ENCODE results near the gene SLCO1C1. TPM values are rescaled to one million over a fixed set of nuclear protein-coding genes. Genes with fewer than 3 reads are reported as not detected.
"Not testable (repeated sequence)": the region's sequence is repeated elsewhere in the genome, so short reads cannot be mapped to it uniquely, and the experiment has no call there.

SLCO1C1 gene
- polyA plus RNA-seq, 3 donors, result 0.36 to 0.97 (median 0.61) TPM

- not testable (repeated sequence) for DNase-seq (ENCODE audit: extremely low read depth in 1 of 11, low read depth in 9 of 11, low spot score in 4 of 11)
These were observed 84.8 kb downstream of the SLCO1C1 start for GRCh38 chr12:20779971-20780370.

DNA sequence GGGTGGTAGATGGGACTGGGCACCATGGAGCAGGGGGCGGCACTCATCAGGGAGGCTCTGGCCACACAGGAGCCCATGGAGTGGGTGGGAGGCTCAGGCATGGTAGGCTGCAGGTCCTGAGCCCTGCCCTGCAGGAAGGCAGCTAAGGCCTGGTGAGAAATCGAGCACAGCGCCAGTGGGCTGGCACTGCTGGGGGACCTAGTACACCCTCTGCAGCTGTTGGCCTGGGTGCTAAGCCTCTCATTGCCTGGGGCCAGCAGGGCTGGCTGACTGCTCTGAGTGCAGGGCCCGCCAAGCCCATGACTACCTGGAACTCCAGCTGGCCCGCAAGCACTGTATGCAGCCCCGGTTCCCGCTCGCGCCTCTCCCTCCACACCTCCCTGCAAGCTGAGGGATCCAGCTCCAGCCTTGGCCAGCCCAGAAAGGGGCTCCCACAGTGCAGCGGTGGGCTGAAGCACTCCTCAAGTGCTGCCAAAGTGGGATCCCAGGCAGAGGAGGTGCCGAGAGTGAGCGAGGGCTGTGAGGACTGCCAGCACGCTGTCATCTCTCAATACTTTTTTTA lies 88.7 kb downstream of the SLCO1C1 start:
- DNase-seq (ENCODE audit: extremely low read depth in 1 of 11, low read depth in 9 of 11, low spot score in 4 of 11), result not testable (repeated sequence)

DNA sequence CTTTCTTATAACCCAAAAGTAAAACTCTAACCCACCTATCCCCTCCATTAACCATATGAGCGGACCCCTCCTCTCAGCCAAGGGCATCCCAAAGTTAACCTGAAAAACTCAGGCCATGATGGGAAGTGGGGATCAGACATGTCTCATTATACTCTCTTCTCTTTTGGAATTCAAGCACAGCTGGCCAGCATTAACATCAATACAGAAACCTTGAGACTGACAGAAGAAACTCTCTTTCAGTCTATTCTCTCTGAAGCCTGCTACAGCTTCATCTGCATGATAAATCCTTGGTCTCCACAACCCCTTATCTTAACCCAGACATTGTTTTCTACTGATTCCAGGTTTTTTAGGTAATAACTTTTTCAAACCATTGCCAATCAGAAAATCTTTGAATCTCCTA lies 97.8 kb downstream of the SLCO1C1 start:
- no peak for DNase-seq (ENCODE audit: extremely low read depth in 1 of 11, low read depth in 9 of 11, low spot score in 4 of 11)

- DNase-seq (ENCODE audit: extremely low read depth in 1 of 11, low read depth in 9 of 11, low spot score in 4 of 11), result peak in 7 of 11 donors; percentile 3 to 23 (median 11)
These were observed 103.4 kb downstream of the SLCO1C1 start for GRCh38 chr12:20798554-20798953.

DNA sequence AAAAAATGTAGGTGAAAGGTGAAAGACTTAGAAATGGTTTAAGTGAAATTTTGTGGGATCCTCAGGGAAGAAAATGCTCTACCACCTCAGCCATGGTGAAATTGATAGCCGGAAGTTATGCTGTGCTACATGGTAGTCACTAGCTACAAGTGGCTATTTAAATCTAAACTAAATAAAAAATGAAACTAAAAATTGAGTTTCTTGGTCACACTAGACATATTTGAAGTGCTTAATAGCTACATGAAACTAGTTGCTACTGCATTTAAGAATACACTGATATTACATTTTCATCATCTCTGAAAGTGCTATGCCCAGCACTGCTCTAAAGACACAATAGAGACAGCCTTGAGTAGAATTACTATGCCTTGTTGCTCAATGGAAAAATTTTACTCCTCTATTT lies 105.0 kb downstream of the SLCO1C1 start:
- no peak for DNase-seq (ENCODE audit: extremely low read depth in 1 of 11, low read depth in 9 of 11, low spot score in 4 of 11)

GRCh38 chr12:20801035-20801434 lies 105.9 kb downstream of the SLCO1C1 start:
- no peak for DNase-seq (ENCODE audit: extremely low read depth in 1 of 11, low read depth in 9 of 11, low spot score in 4 of 11)

Other genes starting within 250 kb of the SLCO1C1 start
- not detected for gene SLCO1B3, start 115.4 kb downstream of the SLCO1C1 start, polyA plus RNA-seq (ENCODE audit: insufficient read length in 3 of 3)

All from renal cortex interstitium (tissue), 11 donors.